ENCODE results near the gene SGK1.
"Not testable (repeated sequence)": the region's sequence is repeated elsewhere in the genome, so short reads cannot be mapped to it uniquely, and the experiment has no call there.

The SGK1 gene

GRCh38 chr6:134326192-134326591 is 8.3 kb upstream of the SGK1 start:
- DNase-seq, result not testable (repeated sequence)

GRCh38 chr6:134324766-134325165 is 6.9 kb upstream of the SGK1 start:
- no peak for DNase-seq

- DNase-seq, result no peak
Measured at GRCh38 chr6:134324141-134324540, 6.2 kb upstream of the SGK1 start.

- DNase-seq, result no peak
Measured at GRCh38 chr6:134323698-134324097, 5.8 kb upstream of the SGK1 start.

- DNase-seq, result no peak
Measured at GRCh38 chr6:134323294-134323693, 5.4 kb upstream of the SGK1 start.

GRCh38 chr6:134322216-134322615 is 4.3 kb upstream of the SGK1 start:
- DNase-seq, result no peak

- no peak for DNase-seq
Measured at GRCh38 chr6:134321246-134321645, 3.3 kb upstream of the SGK1 start.

GRCh38 chr6:134319686-134320085 is 1.8 kb upstream of the SGK1 start:
- DNase-seq, result not testable (repeated sequence)

- no peak for DNase-seq
Measured at GRCh38 chr6:134318974-134319281, 1.0 kb upstream of the SGK1 start.

- no peak for DNase-seq
Measured at GRCh38 chr6:134318236-134318973, 493 bp upstream of the SGK1 start.

GRCh38 chr6:134316733-134317431 is 1.0 kb downstream of the SGK1 start:
- DNase-seq, result no peak

- DNase-seq, result no peak
Measured at GRCh38 chr6:134315974-134316441, 1.9 kb downstream of the SGK1 start.

GRCh38 chr6:134315189-134315588 is 2.7 kb downstream of the SGK1 start:
- DNase-seq, result no peak

GRCh38 chr6:134314006-134314821 is 3.7 kb downstream of the SGK1 start:
- no peak for DNase-seq

- DNase-seq, result no peak
Measured at GRCh38 chr6:134312038-134312660, 5.8 kb downstream of the SGK1 start.

- DNase-seq, result no peak
Measured at GRCh38 chr6:134310817-134311216, 7.1 kb downstream of the SGK1 start.

GRCh38 chr6:134309983-134310605 is 7.8 kb downstream of the SGK1 start:
- DNase-seq, result no peak

GRCh38 chr6:134309227-134309626 is 8.7 kb downstream of the SGK1 start:
- DNase-seq, result no peak

- no peak for DNase-seq
Measured at GRCh38 chr6:134308800-134309199, 9.1 kb downstream of the SGK1 start.

GRCh38 chr6:134307870-134308269 is 10.0 kb downstream of the SGK1 start:
- no peak for DNase-seq

- DNase-seq, result no peak
Measured at GRCh38 chr6:134307075-134307474, 10.8 kb downstream of the SGK1 start.

GRCh38 chr6:134304381-134304780 is 13.5 kb downstream of the SGK1 start:
- DNase-seq, result not testable (repeated sequence)

GRCh38 chr6:134303891-134304290 is 14.0 kb downstream of the SGK1 start:
- no peak for DNase-seq
